ENCODE measurements around the gene HLF.

GRCh38 chr17:55279203-55279602, 14.4 kb downstream of the HLF start:
- TF ChIP-seq, protein P1, sequence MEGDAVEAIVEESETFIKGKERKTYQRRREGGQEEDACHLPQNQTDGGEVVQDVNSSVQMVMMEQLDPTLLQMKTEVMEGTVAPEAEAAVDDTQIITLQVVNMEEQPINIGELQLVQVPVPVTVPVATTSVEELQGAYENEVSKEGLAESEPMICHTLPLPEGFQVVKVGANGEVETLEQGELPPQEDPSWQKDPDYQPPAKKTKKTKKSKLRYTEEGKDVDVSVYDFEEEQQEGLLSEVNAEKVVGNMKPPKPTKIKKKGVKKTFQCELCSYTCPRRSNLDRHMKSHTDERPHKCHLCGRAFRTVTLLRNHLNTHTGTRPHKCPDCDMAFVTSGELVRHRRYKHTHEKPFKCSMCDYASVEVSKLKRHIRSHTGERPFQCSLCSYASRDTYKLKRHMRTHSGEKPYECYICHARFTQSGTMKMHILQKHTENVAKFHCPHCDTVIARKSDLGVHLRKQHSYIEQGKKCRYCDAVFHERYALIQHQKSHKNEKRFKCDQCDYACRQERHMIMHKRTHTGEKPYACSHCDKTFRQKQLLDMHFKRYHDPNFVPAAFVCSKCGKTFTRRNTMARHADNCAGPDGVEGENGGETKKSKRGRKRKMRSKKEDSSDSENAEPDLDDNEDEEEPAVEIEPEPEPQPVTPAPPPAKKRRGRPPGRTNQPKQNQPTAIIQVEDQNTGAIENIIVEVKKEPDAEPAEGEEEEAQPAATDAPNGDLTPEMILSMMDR (IDR thresholded peaks at IDR 0.05), result no peak
- no peak for TF ChIP-seq POLR2A (IDR thresholded peaks at IDR 0.05)

All from lower leg skin (tissue), 3 donors.